ENCODE data around the gene PIK3R1. TPM values are rescaled to one million over a fixed set of nuclear protein-coding genes. Genes with fewer than 3 reads are reported as not detected.
A peak's percentile ranks its signal among the peaks of the same experiment; 100 is the strongest.

Gene PIK3R1
- total RNA-seq, 2 donors from 2014 or later: 46.5 to 74.2 TPM

- no peaks in the 10 kb centered on the region for H3K27me3 Mint-ChIP-seq (ENCODE audit: low read depth)
- H3K4me1 Mint-ChIP-seq (ENCODE audit: low read depth): peaks cover 83% of the 10 kb centered on the region
- peak overlapping the region; percentile 93 for H3K27ac Mint-ChIP-seq
- DNase-seq (no peak), ATAC-seq (replicated peaks in 1 of 2) (peak; percentile 36 to 39)
- H3K4me3 Mint-ChIP-seq: peak overlapping the region; percentile 16 to 56
- H3K36me3 Mint-ChIP-seq (ENCODE audit: insufficient read depth in 2 of 2): no peaks in the 10 kb centered on the region
- no peaks in the 10 kb centered on the region for H3K9me3 Mint-ChIP-seq
Observed at GRCh38 chr5:68251804-68252522, 36.4 kb downstream of the PIK3R1 start.

- peak overlapping the region; percentile 93 for H3K27ac Mint-ChIP-seq
- no peaks in the 10 kb centered on the region for H3K27me3 Mint-ChIP-seq (ENCODE audit: low read depth)
- peaks cover 90% of the 10 kb centered on the region for H3K4me1 Mint-ChIP-seq (ENCODE audit: low read depth)
- peak; percentile 52 to 54 for DNase-seq
- H3K36me3 Mint-ChIP-seq (ENCODE audit: insufficient read depth in 2 of 2): no peaks in the 10 kb centered on the region
- no peaks in the 10 kb centered on the region for H3K9me3 Mint-ChIP-seq
- peak in 1 of 2 donors; percentile 32 for ATAC-seq (replicated peaks in 1 of 2)
- H3K4me3 Mint-ChIP-seq: peak overlapping the region in 1 of 2 donors; percentile 15
Observed at GRCh38 chr5:68252673-68253623, 37.4 kb downstream of the PIK3R1 start.

GRCh38 chr5:68253624-68254585 is 38.3 kb downstream of the PIK3R1 start:
- Mint-ChIP-seq H3K4me1 (ENCODE audit: low read depth) (peaks cover 93% of the 10 kb centered on the region), H3K36me3 (ENCODE audit: insufficient read depth in 2 of 2) (no peaks in the 10 kb centered on the region), H3K9me3 (no peaks in the 10 kb centered on the region), H3K27me3 (ENCODE audit: low read depth) (no peaks in the 10 kb centered on the region), H3K27ac (peak overlapping the region; percentile 84), H3K4me3 (peak overlapping the region in 1 of 2 donors; percentile 56)
- ATAC-seq (replicated peaks in 1 of 2) (peak; percentile 53 to 67), DNase-seq (no peak)

GRCh38 chr5:68254810-68255209 is 39.3 kb downstream of the PIK3R1 start:
- H3K27ac Mint-ChIP-seq: peak overlapping the region; percentile 84

GRCh38 chr5:68255305-68256120 is 40.0 kb downstream of the PIK3R1 start:
- peak overlapping the region; percentile 84 for H3K27ac Mint-ChIP-seq
- no peaks in the 10 kb centered on the region for H3K36me3 Mint-ChIP-seq (ENCODE audit: insufficient read depth in 2 of 2)
- DNase-seq (no peak), ATAC-seq (replicated peaks in 1 of 2) (peak in 1 of 2 donors; percentile 20)
- no peaks in the 10 kb centered on the region for H3K9me3 Mint-ChIP-seq
- peak overlapping the region; percentile 63 to 82 for H3K4me3 Mint-ChIP-seq
- H3K4me1 Mint-ChIP-seq (ENCODE audit: low read depth): peaks cover 93% of the 10 kb centered on the region
- no peaks in the 10 kb centered on the region for H3K27me3 Mint-ChIP-seq (ENCODE audit: low read depth)

More at GRCh38 chr5:68254810-68255209, 39.3 kb downstream of the PIK3R1 start:
- no peaks in the 10 kb centered on the region for H3K27me3 Mint-ChIP-seq (ENCODE audit: low read depth)
- no peak for ATAC-seq (replicated peaks in 1 of 2)
- H3K4me1 Mint-ChIP-seq (ENCODE audit: low read depth): peaks cover 93% of the 10 kb centered on the region
- H3K4me3 Mint-ChIP-seq: peak overlapping the region in 1 of 2 donors; percentile 82
- DNase-seq: no peak
- no peaks in the 10 kb centered on the region for H3K9me3 Mint-ChIP-seq
- H3K36me3 Mint-ChIP-seq (ENCODE audit: insufficient read depth in 2 of 2): no peaks in the 10 kb centered on the region

- Mint-ChIP-seq H3K4me3 (no peak overlapping the region), H3K27ac (peak overlapping the region; percentile 29), H3K4me1 (ENCODE audit: low read depth) (peaks cover 84% of the 10 kb centered on the region), H3K9me3 (no peaks in the 10 kb centered on the region), H3K27me3 (ENCODE audit: low read depth) (no peaks in the 10 kb centered on the region), H3K36me3 (ENCODE audit: insufficient read depth in 2 of 2) (no peaks in the 10 kb centered on the region)
- ATAC-seq (replicated peaks in 1 of 2) (no peak), DNase-seq (no peak)
Observed at GRCh38 chr5:68257210-68257609, 41.7 kb downstream of the PIK3R1 start.

GRCh38 chr5:68258531-68258930 is 43.0 kb downstream of the PIK3R1 start:
- Mint-ChIP-seq H3K27me3 (ENCODE audit: low read depth) (no peaks in the 10 kb centered on the region), H3K36me3 (ENCODE audit: insufficient read depth in 2 of 2) (no peaks in the 10 kb centered on the region), H3K4me1 (ENCODE audit: low read depth) (peaks cover 76% of the 10 kb centered on the region), H3K27ac (peak overlapping the region; percentile 64), H3K4me3 (peak overlapping the region in 1 of 2 donors; percentile 47), H3K9me3 (no peaks in the 10 kb centered on the region)
- ATAC-seq (replicated peaks in 1 of 2) (peak in 1 of 2 donors; percentile 9), DNase-seq (no peak)

- peaks cover 0 to 1% of the 10 kb centered on the region in 2 donors for H3K36me3 Mint-ChIP-seq (ENCODE audit: insufficient read depth in 2 of 2)
- ATAC-seq (replicated peaks in 1 of 2) (no peak), DNase-seq (no peak)
- H3K4me1 Mint-ChIP-seq (ENCODE audit: low read depth): peaks cover 76% of the 10 kb centered on the region
- no peaks in the 10 kb centered on the region for H3K9me3 Mint-ChIP-seq
- peak overlapping the region; percentile 90 for H3K27ac Mint-ChIP-seq
- no peak overlapping the region for H3K4me3 Mint-ChIP-seq
- no peaks in the 10 kb centered on the region for H3K27me3 Mint-ChIP-seq (ENCODE audit: low read depth)
Observed at GRCh38 chr5:68259700-68260099, 44.1 kb downstream of the PIK3R1 start.

GRCh38 chr5:68260467-68260866 is 44.9 kb downstream of the PIK3R1 start:
- Mint-ChIP-seq H3K27me3 (ENCODE audit: low read depth) (no peaks in the 10 kb centered on the region), H3K4me1 (ENCODE audit: low read depth) (peaks cover 76% of the 10 kb centered on the region), H3K4me3 (peak overlapping the region in 1 of 2 donors; percentile 61), H3K36me3 (ENCODE audit: insufficient read depth in 2 of 2) (peaks cover 0 to 2% of the 10 kb centered on the region in 2 donors), H3K9me3 (no peaks in the 10 kb centered on the region), H3K27ac (peak overlapping the region; percentile 90)
- DNase-seq: no peak
- ATAC-seq (replicated peaks in 1 of 2): peak; percentile 89 to 93

GRCh38 chr5:68261169-68261568 is 45.6 kb downstream of the PIK3R1 start:
- Mint-ChIP-seq H3K27me3 (ENCODE audit: low read depth) (no peaks in the 10 kb centered on the region), H3K4me1 (ENCODE audit: low read depth) (peaks cover 76% of the 10 kb centered on the region), H3K27ac (peak overlapping the region; percentile 57), H3K36me3 (ENCODE audit: insufficient read depth in 2 of 2) (peaks cover 0 to 2% of the 10 kb centered on the region in 2 donors), H3K9me3 (no peaks in the 10 kb centered on the region), H3K4me3 (no peak overlapping the region)
- ATAC-seq (replicated peaks in 1 of 2) (no peak), DNase-seq (no peak)

- no peak overlapping the region for H3K27ac Mint-ChIP-seq
Observed at GRCh38 chr5:68261569-68262065, 46.1 kb downstream of the PIK3R1 start.

More at GRCh38 chr5:68261569-68262065, 46.1 kb downstream of the PIK3R1 start:
- H3K27me3 Mint-ChIP-seq (ENCODE audit: low read depth): no peaks in the 10 kb centered on the region
- DNase-seq (no peak), ATAC-seq (replicated peaks in 1 of 2) (no peak)
- no peak overlapping the region for H3K4me3 Mint-ChIP-seq
- peaks cover 0 to 2% of the 10 kb centered on the region in 2 donors for H3K36me3 Mint-ChIP-seq (ENCODE audit: insufficient read depth in 2 of 2)
- no peaks in the 10 kb centered on the region for H3K9me3 Mint-ChIP-seq
- H3K4me1 Mint-ChIP-seq (ENCODE audit: low read depth): peaks cover 76% of the 10 kb centered on the region
